ENCODE measurements around the gene HACL1.

GRCh38 chr3:15562560-15562959, 38.8 kb downstream of the HACL1 start:
- TF ChIP-seq CTCF (IDR thresholded peaks at IDR 0.05) (no peak), POLR2A (IDR thresholded peaks at IDR 0.05) (no peak)

All from uterus (tissue), 2 donors.